ENCODE measurements around the gene ESYT1. TPM values are rescaled to one million over a fixed set of nuclear protein-coding genes. Genes with fewer than 3 reads are reported as not detected.

Gene ESYT1
- total and polyA plus RNA-seq, 9 of the 15 experiments (the other 6 are each of a cell fraction or from before 2014, with no cell fraction given): 132 to 420 (median 164) TPM

GRCh38 chr12:56079723-56080555, 48.1 kb upstream of the ESYT1 start, which contains the start of gene ERBB3 (continued):
- peak; percentile 26; the same call in 1 of the 2 replicates for TF ChIP-seq ZNF407 (IDR thresholded peaks at IDR 0.05; ENCODE audit: low read depth)
- TF ChIP-seq HCFC1 (IDR thresholded peaks at IDR 0.05; ENCODE audit: low read depth, low read length): peak; percentile 17; the same call in 1 of the 2 replicates
- TF ChIP-seq PRDM10 (IDR thresholded peaks at IDR 0.05; ENCODE audit: partially characterized antibody): peak; percentile 88
- TF ChIP-seq E2F5 (CRISPR knock-in tag; IDR thresholded peaks at IDR 0.05): no peak
- TF ChIP-seq HEY1 (CRISPR knock-in tag; IDR thresholded peaks at IDR 0.05; ENCODE audit: borderline replicate concordance): no peak
- peak; percentile 66; the same call in 1 of the 2 replicates for TF ChIP-seq CHD2 (IDR thresholded peaks at IDR 0.05; ENCODE audit: low read depth, low read length)
- peak; percentile 73; the same call in 1 of the 2 replicates for TF ChIP-seq KAT7 (CRISPR knock-in tag; IDR thresholded peaks at IDR 0.05; ENCODE audit: borderline replicate concordance)
- peak; percentile 84 for TF ChIP-seq NBN (IDR thresholded peaks at IDR 0.05; ENCODE audit: low read depth)

All from K562 (cell line).